DMS53 (cell line): ENCODE results near the gene ITFG1.
A peak's percentile ranks its signal among the peaks of the same experiment; 100 is the strongest.
"Not testable (repeated sequence)": the region's sequence is repeated elsewhere in the genome, so short reads cannot be mapped to it uniquely, and the experiment has no call there.

ENCODE experiments used
- DNase-seq: peaks from one replicate; lab custom pipeline; 2025; lab: John Stamatoyannopoulos, UW

The ITFG1 gene

DNA sequence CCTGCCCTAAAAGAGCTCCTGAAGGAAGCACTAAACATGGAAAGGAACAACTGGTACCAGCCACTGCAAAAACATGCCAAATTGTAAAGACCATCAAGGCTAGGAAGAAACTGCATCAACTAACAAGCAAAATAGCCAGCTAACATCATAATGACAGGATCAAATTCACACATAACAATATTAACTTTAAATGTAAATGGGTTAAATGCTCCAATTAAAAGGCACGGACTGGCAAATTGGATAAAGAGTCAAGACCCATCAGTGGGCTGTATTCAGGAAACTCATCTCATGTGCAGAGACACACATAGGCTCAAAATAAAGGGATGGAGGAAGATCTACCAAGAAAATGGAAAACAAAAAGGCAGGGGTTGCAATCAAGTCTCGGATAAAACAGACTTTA is 136.6 kb downstream of the ITFG1 start:
- not testable (repeated sequence) for DNase-seq

DNA sequence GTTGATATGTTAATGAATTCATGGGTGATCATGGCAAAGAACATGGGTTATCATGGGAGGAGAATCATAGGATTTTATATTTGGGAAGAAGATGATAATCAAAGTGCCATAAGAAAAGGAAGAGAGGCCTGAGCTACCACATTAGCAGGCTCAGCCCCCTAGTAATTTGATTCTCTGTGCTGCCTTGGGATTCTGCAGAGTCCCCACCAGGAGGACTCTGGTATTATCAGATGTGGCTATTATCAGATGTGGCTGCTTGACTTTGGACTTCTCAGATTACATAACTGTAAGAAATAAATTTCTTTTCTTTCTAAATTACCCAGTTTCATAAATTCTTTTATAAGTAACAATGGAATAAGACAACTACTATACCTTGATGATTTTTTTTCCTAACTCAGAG is 137.6 kb downstream of the ITFG1 start:
- no peak for DNase-seq

- DNase-seq, result no peak
These were observed 140.1 kb downstream of the ITFG1 start for GRCh38 chr16:47320546-47321310.

DNA sequence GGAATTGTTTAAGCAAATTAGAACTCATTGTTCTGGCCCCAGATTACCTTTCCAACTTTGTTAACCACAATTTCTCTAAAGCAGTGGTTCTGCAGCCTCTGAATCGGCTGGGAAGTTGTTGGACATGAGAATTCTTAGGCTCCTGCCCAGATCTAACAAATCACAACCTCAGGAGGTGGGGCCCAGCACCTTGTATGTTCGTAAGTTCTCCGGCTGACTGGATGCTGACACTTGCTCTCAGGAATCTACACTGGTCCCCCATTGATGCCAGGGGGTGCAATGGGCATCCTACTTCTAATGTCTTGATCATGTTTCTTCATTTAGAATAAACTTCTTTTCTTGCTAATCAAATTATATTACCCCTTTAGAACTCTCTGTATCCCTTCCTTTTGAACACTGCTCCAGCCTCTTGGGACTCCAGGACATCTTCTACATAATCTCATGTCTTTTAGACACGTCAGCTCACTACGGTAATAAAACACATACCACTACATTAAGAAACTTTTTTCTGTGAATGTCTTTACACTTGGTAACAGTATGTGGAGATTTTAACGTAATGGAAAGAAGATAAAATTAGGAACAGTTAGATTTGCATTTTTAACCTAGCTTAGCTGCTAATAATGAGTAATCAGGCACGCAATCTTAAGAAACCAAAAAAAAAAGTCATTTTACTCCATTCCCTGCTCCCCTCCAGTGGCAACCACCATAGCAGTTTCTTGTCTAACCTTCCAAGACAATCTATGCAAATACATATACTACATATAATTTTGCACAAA is 143.2 kb downstream of the ITFG1 start:
- no peak for DNase-seq

- DNase-seq, result no peak
These were observed 144.3 kb downstream of the ITFG1 start for GRCh38 chr16:47316442-47317015.

GRCh38 chr16:47311738-47312505 is 148.9 kb downstream of the ITFG1 start:
- peak; percentile 5 for DNase-seq

GRCh38 chr16:47310792-47311211 is 150.1 kb downstream of the ITFG1 start:
- DNase-seq, result no peak

- no peak for DNase-seq
These were observed 151.1 kb downstream of the ITFG1 start for GRCh38 chr16:47309581-47310312.

DNA sequence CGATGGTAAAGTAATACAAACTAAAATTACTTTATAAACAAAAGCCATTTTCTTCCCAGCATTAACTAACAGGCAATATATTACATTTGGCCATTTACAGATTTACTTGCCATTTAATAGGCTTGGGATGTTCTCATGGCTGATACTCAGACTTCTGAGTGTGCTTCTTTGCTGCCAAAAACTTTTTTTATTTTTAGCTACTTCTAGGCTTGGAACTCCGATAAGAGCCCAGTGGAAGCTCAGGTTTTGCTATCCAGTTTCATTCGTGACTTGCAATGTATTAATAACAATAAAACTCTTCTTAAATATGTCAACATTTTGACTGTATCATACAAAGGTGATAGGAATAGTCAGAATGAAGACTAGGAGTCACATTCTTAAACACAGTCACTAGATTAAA is 152.3 kb downstream of the ITFG1 start:
- no peak for DNase-seq

DNA sequence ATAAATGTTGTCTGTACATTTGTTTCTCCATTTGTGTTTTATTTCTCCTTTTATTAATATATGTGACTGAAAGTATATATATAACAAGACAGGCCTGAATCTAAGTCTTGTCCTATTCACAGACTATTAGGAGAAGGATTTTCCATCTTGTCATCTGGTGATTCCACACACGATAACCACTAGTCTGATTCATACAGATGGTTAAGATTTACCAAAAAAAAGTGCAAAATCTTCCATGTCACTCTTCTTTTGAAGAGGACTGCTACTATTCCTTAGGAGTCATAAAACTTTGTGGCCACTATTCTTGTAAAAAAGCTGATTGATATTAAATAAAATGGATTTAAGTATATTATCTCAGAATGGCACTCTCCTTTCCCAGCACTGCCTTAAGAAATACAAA is 156.3 kb downstream of the ITFG1 start:
- DNase-seq, result no peak

DNA sequence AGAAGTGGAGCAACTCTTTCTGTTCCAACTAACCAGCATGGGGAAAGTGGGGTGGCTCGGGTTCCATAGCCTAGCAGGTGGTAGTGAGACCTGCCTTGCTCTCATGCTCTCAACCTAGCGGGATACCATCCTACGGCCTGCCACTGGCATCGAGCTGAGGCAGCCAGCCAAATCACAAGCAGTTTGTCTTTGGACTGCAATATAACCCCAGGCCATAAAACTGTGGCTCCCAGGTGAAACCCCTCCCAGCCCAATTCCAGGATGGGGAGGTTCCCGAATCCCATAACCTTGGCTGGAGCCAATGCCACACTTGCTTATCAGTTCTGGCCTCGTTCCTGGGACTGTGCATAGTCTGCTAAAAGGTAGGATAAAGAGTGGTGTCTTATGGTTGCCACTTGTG is 161.3 kb downstream of the ITFG1 start:
- DNase-seq, result no peak

- DNase-seq, result no peak
These were observed 175.9 kb downstream of the ITFG1 start for GRCh38 chr16:47284999-47285398.

- DNase-seq, result no peak
These were observed 182.4 kb downstream of the ITFG1 start for GRCh38 chr16:47278306-47278970.

DNA sequence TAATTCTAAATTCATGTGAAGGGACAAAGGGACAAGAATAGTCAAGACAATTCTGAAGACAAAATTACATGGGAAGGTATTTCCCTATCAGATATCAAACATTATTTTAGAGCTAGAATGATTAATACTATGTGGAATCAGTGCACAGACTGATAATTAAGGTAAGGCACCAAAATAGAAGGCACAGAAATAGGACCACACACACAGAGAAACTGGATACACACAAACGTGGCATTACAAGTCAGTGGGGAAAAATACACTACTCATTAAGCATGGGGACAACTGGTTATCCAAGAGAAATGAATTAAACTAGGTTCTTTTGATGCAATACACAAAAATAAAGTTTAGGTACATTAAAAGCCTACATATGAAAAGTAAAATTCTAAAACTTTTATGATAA is 184.3 kb downstream of the ITFG1 start:
- no peak for DNase-seq

GRCh38 chr16:47262938-47263337 is 197.9 kb downstream of the ITFG1 start:
- DNase-seq, result no peak

DNA sequence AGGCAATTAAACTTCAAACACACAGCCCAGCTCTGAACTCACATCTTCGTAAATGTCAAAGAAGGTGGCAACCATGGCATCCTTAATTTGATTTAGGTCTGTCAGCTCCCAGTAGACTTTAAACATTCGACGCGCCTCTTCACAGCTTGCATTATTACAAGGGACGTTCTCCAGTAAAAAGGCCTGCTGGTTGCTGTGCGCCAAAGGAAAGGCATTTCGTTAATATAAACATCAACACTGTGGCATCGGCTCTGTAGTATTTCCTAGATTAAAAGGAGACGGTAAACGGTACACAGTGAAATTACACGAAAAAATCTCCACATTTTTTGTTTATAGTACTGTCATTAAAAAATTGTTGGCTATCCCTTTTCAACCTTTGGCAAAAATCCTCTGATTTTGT is 200.4 kb downstream of the ITFG1 start:
- DNase-seq, result no peak

- peak; percentile 58 for DNase-seq
These were observed 201.9 kb downstream of the ITFG1 start for GRCh38 chr16:47258874-47259461.

- no peak for DNase-seq
These were observed 206.1 kb downstream of the ITFG1 start for GRCh38 chr16:47254756-47255155.

DNA sequence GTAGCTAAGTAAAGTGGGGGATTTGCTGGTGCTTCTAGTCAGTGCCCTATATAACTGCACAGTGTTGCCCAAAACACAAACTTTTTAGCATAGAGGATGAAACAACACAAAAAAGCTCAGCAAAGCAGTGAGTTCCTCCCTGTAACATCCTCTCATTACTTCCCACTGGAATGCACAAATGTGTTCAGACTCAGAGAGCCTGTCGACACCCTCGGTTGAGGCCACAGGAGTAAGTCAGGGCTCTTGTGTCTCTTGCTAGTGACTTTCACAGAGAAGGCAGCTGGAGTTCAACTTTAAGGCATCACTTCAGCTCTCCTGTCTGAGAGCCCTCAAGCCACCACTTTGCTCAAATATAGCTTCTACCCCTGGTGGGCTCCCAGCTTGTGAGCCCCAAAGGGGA is 209.9 kb downstream of the ITFG1 start:
- DNase-seq, result no peak

DNA sequence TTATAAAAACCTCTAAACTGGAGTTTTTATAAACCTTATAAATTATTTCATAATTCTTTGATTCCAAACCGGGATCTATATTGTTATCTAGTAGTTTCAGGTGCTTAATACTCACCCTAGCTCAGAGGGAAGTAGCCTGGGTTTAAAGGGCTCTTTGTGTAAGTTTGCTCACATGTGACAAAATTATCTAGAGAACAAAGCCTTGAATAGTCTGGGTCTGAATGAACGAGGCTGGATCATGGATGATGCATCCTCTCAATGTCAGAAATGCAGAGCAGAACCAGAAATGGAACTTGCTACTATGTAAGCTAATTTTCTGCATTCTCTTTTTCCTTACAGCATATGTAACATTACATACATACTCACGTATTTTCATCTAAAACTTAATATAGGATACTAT is 213.2 kb downstream of the ITFG1 start:
- no peak for DNase-seq

DNA sequence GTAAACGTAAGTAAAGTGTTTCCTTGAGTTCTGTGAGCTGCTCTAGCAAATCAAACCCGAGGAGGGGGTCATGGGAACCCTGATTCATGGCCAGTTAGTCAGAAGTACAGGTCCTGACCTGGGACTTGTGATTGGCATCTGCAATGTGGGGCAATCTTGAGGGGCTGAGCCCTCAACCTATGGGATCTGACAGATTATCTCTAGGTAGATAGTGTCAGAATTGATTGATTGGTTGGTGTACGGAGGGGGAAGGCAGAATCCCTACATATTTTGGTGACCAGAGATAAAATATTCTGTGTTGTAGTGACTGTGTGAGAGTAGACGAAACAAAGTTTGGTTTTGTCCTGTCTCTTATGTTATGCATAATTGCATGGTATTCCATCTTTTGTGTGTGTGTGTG is 216.7 kb downstream of the ITFG1 start:
- no peak for DNase-seq
